Liver (tissue), 9 donors: ENCODE results near the gene HHAT. TPM values are rescaled to one million over a fixed set of nuclear protein-coding genes. Genes with fewer than 3 reads are reported as not detected.

Experiments
- DNase-seq: peaks from one replicate; pipeline ENCODE4 v3.0.0-alpha.2; 2017; ENCODE audit warnings: low spot score
- H3K27ac ChIP-seq, 2 donors: one replicate each; pipeline ENCODE4 v1.7.0; 2013; ENCODE audit warnings: inconsistent platforms in 2 of 2, low read length in 2 of 2, control low read depth in 1 of 2, low read depth in 1 of 2, mild to moderate bottlenecking in 1 of 2
- H3K27me3 ChIP-seq, 4 donors: one replicate each; pipeline versions ENCODE4 v1.6.1 to v1.7.0; 2013; ENCODE audit warnings: low read length in 3 of 4, inconsistent platforms in 1 of 4, mild to moderate bottlenecking in 1 of 4, moderate library complexity in 1 of 4; ENCODE audit not compliant: control insufficient read depth in 4 of 4, insufficient read depth in 4 of 4
- H3K36me3 ChIP-seq, 4 donors: one replicate each; pipeline versions ENCODE4 v1.6.1 to v1.7.0; 2013; ENCODE audit warnings: low read length in 3 of 4, mild to moderate bottlenecking in 3 of 4, low read depth in 1 of 4, moderate library complexity in 1 of 4; ENCODE audit not compliant: control insufficient read depth in 4 of 4, insufficient read depth in 3 of 4
- H3K4me1 ChIP-seq, 4 donors: one replicate each; pipeline versions ENCODE4 v1.6.1 to v1.7.0; 2013; ENCODE audit warnings: low read length in 3 of 4, mild to moderate bottlenecking in 3 of 4, moderate library complexity in 1 of 4; ENCODE audit not compliant: control insufficient read depth in 4 of 4, insufficient read depth in 4 of 4
- H3K4me3 ChIP-seq, 3 donors: one replicate each; pipeline versions ENCODE4 v1.6.1 to v1.7.0; 2013; ENCODE audit warnings: low read length in 3 of 3, control low read depth in 1 of 3, low read depth in 1 of 3, mild to moderate bottlenecking in 1 of 3
- H3K9ac ChIP-seq, 2 donors: one replicate each; pipeline ENCODE4 v1.7.0; 2013; ENCODE audit warnings: low read length in 2 of 2, mild to moderate bottlenecking in 2 of 2, moderate library complexity in 2 of 2, control low read depth in 1 of 2, low read depth in 1 of 2
- H3K9me3 ChIP-seq, 4 donors: one replicate each; pipeline versions ENCODE4 v1.6.1 to v1.7.0; 2013; ENCODE audit warnings: low read length in 3 of 4; ENCODE audit not compliant: control insufficient read depth in 4 of 4
- ATF3 ChIP-seq: IDR thresholded peaks from 2 replicates; pipeline ENCODE4 v1.6.1; 2016; ENCODE audit warnings: antibody characterized with exemption
- CTCF ChIP-seq: fragments of 150-350 bp; IDR thresholded peaks from 2 replicates; pipeline ENCODE4 v1.5.1; 2017; ENCODE audit warnings: improper control_type of control experiment, low read depth, low read length; ENCODE audit not compliant: missing input control
- EGR1 ChIP-seq, 2 donors: IDR thresholded peaks; 2 replicates each; pipeline ENCODE4 v1.6.1; 2016 to 2018; ENCODE audit warnings: antibody characterized with exemption in 2 of 2, low read depth in 2 of 2
- FOXA1 ChIP-seq: IDR thresholded peaks from 2 replicates; pipeline ENCODE4 v1.6.1; 2016; ENCODE audit warnings: antibody characterized with exemption
- FOXA2 ChIP-seq: IDR thresholded peaks from 2 replicates; pipeline ENCODE4 v1.6.1; 2016; ENCODE audit warnings: antibody characterized with exemption
- GABPA ChIP-seq, 2 donors: IDR thresholded peaks in 1 of 2; conservative IDR thresholded peaks in 1 of 2; 2 replicates each; pipeline ENCODE4 v1.6.1; 2016; ENCODE audit warnings: antibody characterized with exemption in 2 of 2, mild to moderate bottlenecking in 1 of 2, moderate library complexity in 1 of 2
- HNF4A ChIP-seq, 2 donors: conservative IDR thresholded peaks; 2 replicates each; pipeline ENCODE4 v1.6.1; 2016; ENCODE audit warnings: antibody characterized with exemption in 2 of 2, mild to moderate bottlenecking in 2 of 2
- HNF4G ChIP-seq: IDR thresholded peaks from 2 replicates; pipeline ENCODE4 v1.6.1; 2016; ENCODE audit warnings: antibody characterized with exemption
- JUND ChIP-seq, 2 donors: IDR thresholded peaks; 2 replicates each; pipeline ENCODE4 v1.6.1; 2016; ENCODE audit warnings: antibody characterized with exemption in 2 of 2
- NR2F2 ChIP-seq: IDR thresholded peaks from 2 replicates; pipeline ENCODE4 v1.6.1; 2016; ENCODE audit warnings: antibody characterized with exemption
- RAD21 ChIP-seq, 2 donors: IDR thresholded peaks; 2 replicates each; pipeline ENCODE4 v1.6.1; 2016; ENCODE audit warnings: antibody characterized with exemption in 2 of 2, mild to moderate bottlenecking in 2 of 2
- RXRA ChIP-seq, 2 donors: IDR thresholded peaks; 2 replicates each; pipeline ENCODE4 v1.6.1; 2017 to 2018; ENCODE audit warnings: antibody characterized with exemption in 2 of 2, mild to moderate bottlenecking in 1 of 2
- SP1 ChIP-seq: IDR thresholded peaks from 2 replicates; pipeline ENCODE4 v1.6.1; 2018; ENCODE audit warnings: antibody characterized with exemption, mild to moderate bottlenecking
- TAF1 ChIP-seq: conservative IDR thresholded peaks from 2 replicates; pipeline ENCODE4 v1.6.1; 2016; ENCODE audit warnings: antibody characterized with exemption, mild to moderate bottlenecking
- YY1 ChIP-seq: IDR thresholded peaks from 2 replicates; pipeline ENCODE4 v1.6.1; 2016; ENCODE audit warnings: antibody characterized with exemption, mild to moderate bottlenecking
- WGBS: extraction: QIAGEN DNeasy Blood & Tissue Kit; methylation state at CpG from one replicate; pipeline ENCODE4 v1.1.7; 2013; 5-methylcytosine and 5-hydroxymethylcytosine counted together
- polyA plus RNA-seq, 2 donors: library from polyadenylated mRNA; stranded (reverse) in 1 of 2; unstranded in 1 of 2; fragments of 200-250 nt in 1 of 2; fragments of >200 nt in 1 of 2; fragmentation: Nextera tagmentation in 1 of 2; extraction: Ambion mirVana in 1 of 2; gene quantifications; one replicate each; pipeline versions ENCODE4 v1.2.1 to v1.2.3, GENCODE V29; 2013 to 2015
- total RNA-seq, 2 donors: library from RNA; depleted of rRNA; stranded (reverse); fragments of >200 nt; gene quantifications; one replicate each; pipeline ENCODE4 v1.2.3, GENCODE V29; 2014
- TF ChIP-seq, protein P1 (sequence below): IDR thresholded peaks from 2 replicates; pipeline ENCODE4 v1.6.1; 2016; ENCODE audit warnings: antibody characterized with exemption
- TF ChIP-seq, protein P2 (sequence below): IDR thresholded peaks from 2 replicates; pipeline ENCODE4 v1.6.1; 2016; ENCODE audit warnings: antibody characterized with exemption
- donor health status: healthy.
- donor health status: healthy.
- donor health status: healthy.
- donor health status: healthy.
- donor health status: healthy.

The HHAT gene
- total and polyA plus RNA-seq, 4 donors, result 1.3 to 2.2 (median 1.6) TPM

DNA sequence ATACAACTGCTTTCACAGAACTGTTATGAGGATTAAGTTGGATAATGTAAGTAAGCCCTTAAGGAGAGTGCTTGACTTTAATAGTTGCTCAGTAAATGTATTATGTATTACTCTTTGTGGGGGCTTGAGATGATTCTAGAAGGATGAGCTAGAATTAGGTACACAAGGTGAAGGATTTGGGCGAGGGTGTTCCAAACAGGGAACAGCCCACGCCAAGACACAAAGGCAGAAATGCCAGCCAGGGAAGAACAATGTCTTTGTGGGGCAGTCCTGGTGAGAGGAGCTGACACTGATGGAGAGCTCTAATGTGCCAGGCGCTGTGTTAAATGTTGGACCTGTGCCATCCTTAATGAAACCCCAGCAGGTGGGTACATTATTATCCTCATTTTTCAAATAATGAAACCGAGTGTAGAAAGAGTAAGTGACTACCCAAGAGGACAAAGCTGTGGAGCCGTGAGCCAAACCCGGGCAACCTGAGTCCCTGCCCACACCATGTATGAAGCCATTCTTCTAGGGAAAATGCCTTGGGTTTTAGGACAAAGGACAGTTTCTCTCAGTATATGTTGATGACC lies 362.4 kb downstream of the HHAT start:
- peaks cover 6 to 10% (median 9%) of the 10 kb centered on the region in 4 donors for H3K4me1 ChIP-seq
- WGBS, result 96% methylated on average over 6 of the region's 6 CpGs
- TF ChIP-seq, protein P1, sequence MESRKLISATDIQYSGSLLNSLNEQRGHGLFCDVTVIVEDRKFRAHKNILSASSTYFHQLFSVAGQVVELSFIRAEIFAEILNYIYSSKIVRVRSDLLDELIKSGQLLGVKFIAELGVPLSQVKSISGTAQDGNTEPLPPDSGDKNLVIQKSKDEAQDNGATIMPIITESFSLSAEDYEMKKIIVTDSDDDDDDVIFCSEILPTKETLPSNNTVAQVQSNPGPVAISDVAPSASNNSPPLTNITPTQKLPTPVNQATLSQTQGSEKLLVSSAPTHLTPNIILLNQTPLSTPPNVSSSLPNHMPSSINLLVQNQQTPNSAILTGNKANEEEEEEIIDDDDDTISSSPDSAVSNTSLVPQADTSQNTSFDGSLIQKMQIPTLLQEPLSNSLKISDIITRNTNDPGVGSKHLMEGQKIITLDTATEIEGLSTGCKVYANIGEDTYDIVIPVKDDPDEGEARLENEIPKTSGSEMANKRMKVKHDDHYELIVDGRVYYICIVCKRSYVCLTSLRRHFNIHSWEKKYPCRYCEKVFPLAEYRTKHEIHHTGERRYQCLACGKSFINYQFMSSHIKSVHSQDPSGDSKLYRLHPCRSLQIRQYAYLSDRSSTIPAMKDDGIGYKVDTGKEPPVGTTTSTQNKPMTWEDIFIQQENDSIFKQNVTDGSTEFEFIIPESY, result no peak
- H3K27ac ChIP-seq, result no peak overlapping the region
- H3K4me3 ChIP-seq, result no peak overlapping the region
- H3K36me3 ChIP-seq, result no peaks in the 10 kb centered on the region
- no peaks in the 10 kb centered on the region for H3K27me3 ChIP-seq
- H3K9me3 ChIP-seq, result no peaks in the 10 kb centered on the region
- DNase-seq, result no peak
- H3K9ac ChIP-seq, result no peak overlapping the region

GRCh38 chr1:210692796-210693195 lies 364.1 kb downstream of the HHAT start:
- TF ChIP-seq RXRA (IDR thresholded peaks at IDR 0.05) (no peak), HNF4A (conservative IDR thresholded peaks at IDR 0.05) (no peak), YY1 (no peak), EGR1 (IDR thresholded peaks at IDR 0.05; ENCODE audit: low read depth in 2 of 2) (no peak)
- H3K36me3 ChIP-seq, result no peaks in the 10 kb centered on the region
- WGBS, result 78% methylated on average over 7 of the region's 7 CpGs
- no peaks in the 10 kb centered on the region for H3K9me3 ChIP-seq
- H3K4me1 ChIP-seq, result peaks cover 0 to 2% (median 0%) of the 10 kb centered on the region in 4 donors
- no peak overlapping the region for H3K9ac ChIP-seq
- no peak for DNase-seq
- no peak overlapping the region for H3K4me3 ChIP-seq
- no peaks in the 10 kb centered on the region for H3K27me3 ChIP-seq
- H3K27ac ChIP-seq, result no peak overlapping the region

DNA sequence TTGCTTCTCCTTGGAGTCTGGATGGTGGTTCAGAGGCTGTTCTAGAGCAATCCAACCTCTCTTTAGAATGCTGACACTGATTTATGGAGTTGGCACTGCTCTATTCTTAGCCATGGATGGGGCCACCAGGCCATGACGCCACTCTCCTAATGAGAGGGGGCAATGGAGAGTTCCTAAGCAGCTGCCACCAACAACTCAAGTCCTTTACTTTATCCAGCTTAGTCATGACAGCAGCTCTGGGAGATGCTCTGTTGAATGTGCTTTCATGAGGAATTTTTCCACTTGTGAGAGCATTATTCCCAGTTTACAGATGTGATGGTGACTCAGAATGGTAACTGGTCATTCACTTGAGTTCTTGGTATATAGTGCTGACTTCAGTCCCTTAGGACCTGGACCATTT lies 366.3 kb downstream of the HHAT start:
- Histone ChIP-seq H3K9me3 (no peaks in the 10 kb centered on the region), H3K36me3 (no peaks in the 10 kb centered on the region), H3K27me3 (no peaks in the 10 kb centered on the region), H3K4me3 (no peak overlapping the region), H3K4me1 (peaks cover 2 to 6% (median 4%) of the 10 kb centered on the region in 4 donors), H3K9ac (no peak overlapping the region), H3K27ac (no peak overlapping the region)
- no peak for TF ChIP-seq RXRA (IDR thresholded peaks at IDR 0.05)
- TF ChIP-seq FOXA2, result no peak
- TF ChIP-seq RAD21 (IDR thresholded peaks at IDR 0.05), result no peak
- TF ChIP-seq NR2F2, result no peak
- TF ChIP-seq HNF4G, result no peak
- TF ChIP-seq, protein P2, sequence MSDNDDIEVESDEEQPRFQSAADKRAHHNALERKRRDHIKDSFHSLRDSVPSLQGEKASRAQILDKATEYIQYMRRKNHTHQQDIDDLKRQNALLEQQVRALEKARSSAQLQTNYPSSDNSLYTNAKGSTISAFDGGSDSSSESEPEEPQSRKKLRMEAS, result no peak
- no peak for TF ChIP-seq JUND (IDR thresholded peaks at IDR 0.05)
- no peak for TF ChIP-seq HNF4A (conservative IDR thresholded peaks at IDR 0.05)
- no peak for DNase-seq
- WGBS, result 93% methylated on average over 1 of the region's 1 CpG

- no peaks in the 10 kb centered on the region for H3K36me3 ChIP-seq
- DNase-seq, result no peak
- no peaks in the 10 kb centered on the region for H3K9me3 ChIP-seq
- H3K4me1 ChIP-seq, result peaks cover 5 to 10% (median 9%) of the 10 kb centered on the region in 4 donors
- no peak overlapping the region for H3K9ac ChIP-seq
- no peaks in the 10 kb centered on the region for H3K27me3 ChIP-seq
- 86% methylated on average over 1 of the region's 1 CpG for WGBS
- H3K4me3 ChIP-seq, result no peak overlapping the region
- H3K27ac ChIP-seq, result no peak overlapping the region
- TF ChIP-seq, protein P2, result no peak
- TF ChIP-seq RAD21 (IDR thresholded peaks at IDR 0.05) (no peak), ATF3 (no peak), YY1 (no peak), EGR1 (IDR thresholded peaks at IDR 0.05; ENCODE audit: low read depth in 2 of 2) (no peak), JUND (IDR thresholded peaks at IDR 0.05) (no peak), GABPA (IDR thresholded peaks at IDR 0.05 in 1 of 2, conservative IDR thresholded peaks at IDR 0.05 in 1 of 2) (no peak), HNF4G (no peak), FOXA2 (no peak), TAF1 (no peak), SP1 (no peak), FOXA1 (no peak), CTCF (no peak)
These were observed 368.0 kb downstream of the HHAT start for GRCh38 chr1:210696709-210697108.
